ENCODE results near the gene VPS37C.

Gene VPS37C

GRCh38 chr11:61091373-61092279 lies 69.6 kb downstream of the VPS37C start:
- peak; percentile 71 to 73 for DNase-seq

DNA sequence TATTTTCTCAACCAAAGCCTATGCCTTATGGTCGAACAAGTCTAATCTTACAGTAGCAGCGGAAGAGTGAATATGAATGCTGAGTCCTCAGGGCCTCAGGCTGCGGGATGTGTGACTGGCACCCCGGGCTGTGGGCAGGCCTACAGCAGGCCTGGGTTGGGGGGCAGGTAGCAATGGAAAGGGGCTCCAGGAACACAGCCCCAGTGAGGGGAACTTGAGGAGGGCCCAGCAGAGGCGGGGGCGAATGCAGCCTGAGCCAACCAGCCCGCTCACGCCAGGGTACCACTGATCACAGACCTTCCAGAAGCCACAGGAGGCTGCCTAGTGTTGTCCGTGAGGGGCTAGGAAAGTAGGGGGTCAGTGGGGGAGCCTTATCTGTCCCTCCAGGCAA lies 70.2 kb downstream of the VPS37C start:
- no peak for DNase-seq

GRCh38 chr11:61090521-61090920 lies 70.7 kb downstream of the VPS37C start:
- no peak for DNase-seq

GRCh38 chr11:61089806-61090491 lies 71.3 kb downstream of the VPS37C start:
- no peak for DNase-seq

- DNase-seq: no peak
Observed at GRCh38 chr11:61087426-61088119, 73.7 kb downstream of the VPS37C start.

GRCh38 chr11:61083601-61084147 lies 77.6 kb downstream of the VPS37C start:
- peak; percentile 63 to 65 for DNase-seq

GRCh38 chr11:61082931-61083531 lies 78.2 kb downstream of the VPS37C start:
- DNase-seq: peak; percentile 51 to 58

DNA sequence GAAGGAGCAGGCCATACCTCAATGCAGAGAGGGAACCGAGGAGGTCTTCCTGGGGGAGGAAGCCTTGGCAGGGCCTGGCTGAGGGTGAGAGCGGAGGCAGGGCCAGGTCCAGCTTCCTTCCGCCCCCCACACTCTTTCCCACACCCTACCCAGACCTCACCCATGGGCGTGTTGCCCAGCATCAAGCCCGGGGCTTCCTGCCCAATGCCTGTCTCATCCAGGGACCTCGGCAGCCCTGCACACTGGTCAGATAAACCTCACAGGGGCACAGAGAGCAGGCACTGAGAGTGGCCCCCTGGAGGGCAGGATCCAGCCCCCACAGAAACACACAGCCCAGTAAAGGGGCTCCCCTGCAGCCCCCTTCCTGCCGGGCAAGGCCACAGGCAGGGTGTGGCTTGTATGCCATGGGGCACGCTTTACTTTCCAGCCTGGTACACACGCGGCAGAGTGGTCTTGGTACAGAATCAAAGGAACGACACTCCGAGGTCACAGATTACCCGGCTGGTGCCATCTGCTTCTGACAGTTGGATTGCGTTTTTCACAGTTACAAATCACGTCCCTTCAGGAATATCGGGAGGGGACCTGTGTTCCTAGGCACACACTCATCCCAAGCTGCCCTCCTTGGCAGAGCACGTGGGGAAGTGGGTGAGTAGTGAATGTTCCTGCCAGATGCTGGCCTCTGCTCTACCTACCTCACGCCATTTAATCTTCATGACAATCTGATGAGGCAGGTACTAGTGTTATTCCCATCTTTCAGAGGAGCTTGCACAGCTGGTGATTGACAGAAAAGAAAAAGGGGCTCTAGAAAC lies 79.0 kb downstream of the VPS37C start:
- no peak for DNase-seq

- no peak for DNase-seq
Observed at GRCh38 chr11:61080986-61081590, 80.1 kb downstream of the VPS37C start.

DNA sequence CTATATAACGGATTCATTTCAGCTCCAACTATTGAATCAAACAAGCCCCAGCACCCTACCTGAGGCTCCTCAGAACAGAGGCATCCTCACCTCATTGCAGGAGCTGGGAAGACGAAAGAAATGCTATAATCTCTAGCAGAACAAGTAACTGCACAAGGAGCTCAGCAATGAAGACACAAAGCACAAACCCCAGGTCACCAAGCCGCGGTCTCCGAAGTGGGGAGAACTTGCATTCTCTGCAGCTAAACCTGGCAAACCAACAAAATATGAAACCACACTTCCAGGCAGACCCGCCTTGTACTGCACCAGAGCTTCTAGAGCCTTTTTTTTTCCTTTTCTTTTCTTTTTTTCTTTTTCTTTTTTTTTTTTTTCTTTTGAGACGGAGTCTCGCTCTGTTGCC lies 80.7 kb downstream of the VPS37C start:
- DNase-seq: no peak
